A549 (cell line): Measurements from ENCODE around the gene RNH1. TPM values are rescaled to one million over a fixed set of nuclear protein-coding genes. Genes with fewer than 3 reads are reported as not detected.

Source experiments
- ATAC-seq, 2 experiments: fragments of 200-7000 bp in 1 of 2; fragments of >200 bp in 1 of 2; cut with Nextera tagmentation in 1 of 2; cut with Tn5 transposase in 1 of 2; 3 replicates each; pipeline versions ENCODE4 v1.8.0 to v1.9.1; 2018 to 2020; ENCODE audit warnings: mild to moderate bottlenecking in 1 of 2, moderate library complexity in 1 of 2
- CTCF ChIA-PET: fragments of 300-600 bp; sonication (Branson Sonifier 250); formaldehyde crosslinking; extraction: SDS; loops from one replicate; lab custom pipeline; 2021; ENCODE audit warnings: antibody characterized with exemption, inconsistent platforms; lab: Yijun Ruan, JAX
- POLR2A ChIA-PET: fragments of 350-600 bp; formaldehyde crosslinking; extraction: SDS; loops from one replicate; lab custom pipeline; 2021; ENCODE audit warnings: antibody characterized with exemption, inconsistent platforms; lab: Yijun Ruan, JAX
- DNase-seq, 2 experiments: peaks; one replicate each; pipeline versions ENCODE4 v3.0.0 to v3.0.0-alpha.2; 2011 to 2016; ENCODE audit warnings: low read depth in 1 of 2, low spot score in 1 of 2
- FAIRE-seq: peaks from 2 replicates; lab custom pipeline; 2011; peaks lifted over from hg19 to GRCh38; lab: Jason Lieb, UNC
- H3K27ac ChIP-seq, 2 experiments: fragments of >200 bp; sonication (Bioruptor Twin); formaldehyde crosslinking; 3 replicates each; pipeline ENCODE4 v1.5.1; 2016 to 2017
- H3K4me1 ChIP-seq: fragments of >200 bp; sonication (Bioruptor Twin); formaldehyde crosslinking; 3 replicates; pipeline ENCODE4 v1.6.1; 2016
- H3K4me2 ChIP-seq: fragments of >200 bp; sonication (Bioruptor Twin); formaldehyde crosslinking; 3 replicates; pipeline ENCODE4 v1.6.1; 2016
- H3K4me3 ChIP-seq: fragments of >200 bp; sonication (Bioruptor Twin); formaldehyde crosslinking; 3 replicates; pipeline ENCODE4 v1.5.1; 2016
- H3K9me3 ChIP-seq: fragments of >200 bp; sonication (Bioruptor Twin); formaldehyde crosslinking; 3 replicates; pipeline ENCODE4 v1.6.1; 2016
- ATOH8 ChIP-seq: fragments of 250-450 bp; sonication (Bioruptor Pico); IDR thresholded peaks from 2 replicates; pipeline ENCODE4 v1.5.0; 2020; ENCODE audit warnings: low read depth, mild to moderate bottlenecking, moderate library complexity
- BHLHE40 ChIP-seq: IDR thresholded peaks from 2 replicates; pipeline ENCODE4 v1.6.1; 2012; ENCODE audit warnings: low read depth, low read length, inconsistent platforms
- CEBPB ChIP-seq, 2 experiments: fragments of >200 bp in 1 of 2; sonication (Bioruptor Twin) in 1 of 2; formaldehyde crosslinking in 1 of 2; IDR thresholded peaks; 2 replicates each; pipeline ENCODE4 v1.6.1; 2012 to 2016
- CHD2 ChIP-seq: fragments of 150-350 bp; IDR thresholded peaks from 2 replicates; pipeline ENCODE4 v1.6.1; 2014; ENCODE audit warnings: low read length; ENCODE audit not compliant: partially characterized antibody
- CHD4 ChIP-seq: fragments of 200-600 bp; sonication (generic); IDR thresholded peaks from 2 replicates; pipeline ENCODE4 v1.6.1; 2016; ENCODE audit warnings: antibody characterized with exemption, mild to moderate bottlenecking, borderline replicate concordance
- CTCF ChIP-seq: fragments of >200 bp; sonication (Bioruptor Twin); formaldehyde crosslinking; IDR thresholded peaks from 3 replicates; pipeline ENCODE4 v1.5.1; 2016
- ESRRA ChIP-seq: fragments of 150-350 bp; IDR thresholded peaks from 2 replicates; pipeline ENCODE4 v1.6.1; 2014; ENCODE audit warnings: mild to moderate bottlenecking, low read length, borderline replicate concordance
- FOSB ChIP-seq: fragments of 250-450 bp; sonication (Bioruptor Pico); IDR thresholded peaks from 2 replicates; pipeline ENCODE4 v1.5.0; 2020; ENCODE audit warnings: mild to moderate bottlenecking, moderate library complexity
- HDAC2 ChIP-seq: fragments of 200-600 bp; sonication (generic); IDR thresholded peaks from 2 replicates; pipeline ENCODE4 v1.6.1; 2016
- JUN ChIP-seq, 2 experiments: fragments of >200 bp; sonication (Bioruptor Twin); formaldehyde crosslinking; IDR thresholded peaks; 2 replicates in 1 of 2; 3 replicates in 1 of 2; pipeline ENCODE4 v1.6.1; 2016 to 2017
- JUNB ChIP-seq: fragments of >200 bp; sonication (Bioruptor Twin); formaldehyde crosslinking; IDR thresholded peaks from 2 replicates; pipeline ENCODE4 v1.6.1; 2016
- KDM5A ChIP-seq: fragments of 200-600 bp; sonication (generic); IDR thresholded peaks from 2 replicates; pipeline ENCODE4 v1.6.1; 2016; ENCODE audit warnings: antibody characterized with exemption, mild to moderate bottlenecking
- NFE2L2 ChIP-seq: fragments of 150-350 bp; conservative IDR thresholded peaks from 2 replicates; pipeline ENCODE4 v1.6.1; 2014; ENCODE audit warnings: low read length
- NR3C1 ChIP-seq: fragments of >200 bp; sonication (Bioruptor Twin); formaldehyde crosslinking; IDR thresholded peaks from 3 replicates; pipeline ENCODE4 v1.6.1; 2017
- RAD21 ChIP-seq, 2 experiments: fragments of >200 bp in 1 of 2; sonication (Bioruptor Twin) in 1 of 2; formaldehyde crosslinking in 1 of 2; IDR thresholded peaks in 1 of 2; conservative IDR thresholded peaks in 1 of 2; 2 replicates in 1 of 2; 3 replicates in 1 of 2; pipeline ENCODE4 v1.6.1; 2012 to 2018; ENCODE audit warnings: inconsistent platforms in 1 of 2
- REST ChIP-seq: fragments of 200-600 bp; sonication (generic); IDR thresholded peaks from 2 replicates; pipeline ENCODE4 v1.6.1; 2016; ENCODE audit warnings: antibody characterized with exemption, mild to moderate bottlenecking, moderate library complexity
- WGBS: methylation state at CpG from one replicate; pipeline ENCODE4 v1.1.6; 2017; ENCODE audit errors: missing lambda C conversion rate; 5-methylcytosine and 5-hydroxymethylcytosine counted together
- polyA plus RNA-seq, 4 experiments: library from polyadenylated mRNA; depleted of rRNA in 3 of 4; stranded (reverse); fragments of >200 nt; fragmentation: RNase III in 1 of 4; extraction: RNeasy Plus Mini Kit Qiagen cat#74134 plus additional on column Dnase treatment in 1 of 4; gene quantifications; 2 replicates in 3 of 4; 3 replicates in 1 of 4; pipeline ENCODE4 v1.2.3, GENCODE V29; 2011 to 2017
- TF ChIP-seq, protein P1 (sequence below): fragments of 150-350 bp; IDR thresholded peaks from 2 replicates; pipeline ENCODE4 v1.6.1; 2014; ENCODE audit warnings: low read depth, mild to moderate bottlenecking, low read length

Gene RNH1
- polyA plus RNA-seq, 2 of the 4 experiments (the other 2 are of a cell fraction): 85.8 to 135 TPM

GRCh38 chr11:498297-499181 lies 8.5 kb downstream of the RNH1 start:
- no peaks in the 10 kb centered on the region for H3K4me1 ChIP-seq
- ATAC-seq (no peak), FAIRE-seq (no peak)
- H3K4me3 ChIP-seq: no peak overlapping the region
- H3K4me2 ChIP-seq: no peak overlapping the region
- no peak for TF ChIP-seq FOSB
- TF ChIP-seq JUN (IDR thresholded peaks at IDR 0.05): no peak
- TF ChIP-seq BHLHE40: no peak
- TF ChIP-seq JUNB: no peak
- no peak for TF ChIP-seq CEBPB (IDR thresholded peaks at IDR 0.05)
- TF ChIP-seq REST: no peak
- no peak for TF ChIP-seq NR3C1
- no peak for TF ChIP-seq ESRRA
- TF ChIP-seq KDM5A: no peak
- no peak for TF ChIP-seq CTCF
- TF ChIP-seq RAD21 (conservative IDR thresholded peaks at IDR 0.05 in 1 of 2, IDR thresholded peaks at IDR 0.05 in 1 of 2): no peak
- no peak for TF ChIP-seq NFE2L2
- TF ChIP-seq HDAC2: no peak
- no peak for TF ChIP-seq CHD4
- no peak for TF ChIP-seq ATOH8 (CRISPR knock-in tag)
- TF ChIP-seq CHD2: no peak
- TF ChIP-seq, protein P1, sequence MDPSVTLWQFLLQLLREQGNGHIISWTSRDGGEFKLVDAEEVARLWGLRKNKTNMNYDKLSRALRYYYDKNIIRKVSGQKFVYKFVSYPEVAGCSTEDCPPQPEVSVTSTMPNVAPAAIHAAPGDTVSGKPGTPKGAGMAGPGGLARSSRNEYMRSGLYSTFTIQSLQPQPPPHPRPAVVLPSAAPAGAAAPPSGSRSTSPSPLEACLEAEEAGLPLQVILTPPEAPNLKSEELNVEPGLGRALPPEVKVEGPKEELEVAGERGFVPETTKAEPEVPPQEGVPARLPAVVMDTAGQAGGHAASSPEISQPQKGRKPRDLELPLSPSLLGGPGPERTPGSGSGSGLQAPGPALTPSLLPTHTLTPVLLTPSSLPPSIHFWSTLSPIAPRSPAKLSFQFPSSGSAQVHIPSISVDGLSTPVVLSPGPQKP: no peak
- TF ChIP-seq, all 56 proteins: peak for 0
- Histone ChIP-seq H3K27ac (no peak overlapping the region), H3K9me3 (no peaks in the 10 kb centered on the region)
- POLR2A ChIA-PET: interaction anchor here (0.9 to 1.3 kb wide), 2 partner anchors 8 to 102 kb away, joined by 3 to 7 read pairs; no protein-coding TSS in a partner anchor
- DNase-seq: no peak
- CTCF ChIA-PET: interaction anchor here (0.7 to 4.8 kb wide), 6 partner anchors 13 to 50 kb away, joined by 3 to 28 read pairs (median 4); no protein-coding TSS in a partner anchor
- 85% methylated on average over 14 of the region's 39 CpGs for WGBS
